Esophagus squamous epithelium (tissue), 4 donors: ENCODE results near the gene PLSCR5.

Experiments used
- POLR2A ChIP-seq, 4 donors: fragments of 450-650 bp; IDR thresholded peaks; one replicate each; pipeline ENCODE4 v1.6.1; 2017; ENCODE audit warnings: antibody characterized with exemption in 4 of 4, mild to moderate bottlenecking in 4 of 4, moderate library complexity in 3 of 4
- TF ChIP-seq, protein P1 (sequence below), 6 experiments: fragments of 450-650 bp in 4 of 6; fragments of 200-600 bp in 2 of 6; sonication (generic) in 2 of 6; IDR thresholded peaks; one replicate each; pipeline ENCODE4 v1.5.1; 2016 to 2019; ENCODE audit warnings: antibody characterized with exemption in 6 of 6, mild to moderate bottlenecking in 4 of 6, moderate library complexity in 4 of 6

DNA sequence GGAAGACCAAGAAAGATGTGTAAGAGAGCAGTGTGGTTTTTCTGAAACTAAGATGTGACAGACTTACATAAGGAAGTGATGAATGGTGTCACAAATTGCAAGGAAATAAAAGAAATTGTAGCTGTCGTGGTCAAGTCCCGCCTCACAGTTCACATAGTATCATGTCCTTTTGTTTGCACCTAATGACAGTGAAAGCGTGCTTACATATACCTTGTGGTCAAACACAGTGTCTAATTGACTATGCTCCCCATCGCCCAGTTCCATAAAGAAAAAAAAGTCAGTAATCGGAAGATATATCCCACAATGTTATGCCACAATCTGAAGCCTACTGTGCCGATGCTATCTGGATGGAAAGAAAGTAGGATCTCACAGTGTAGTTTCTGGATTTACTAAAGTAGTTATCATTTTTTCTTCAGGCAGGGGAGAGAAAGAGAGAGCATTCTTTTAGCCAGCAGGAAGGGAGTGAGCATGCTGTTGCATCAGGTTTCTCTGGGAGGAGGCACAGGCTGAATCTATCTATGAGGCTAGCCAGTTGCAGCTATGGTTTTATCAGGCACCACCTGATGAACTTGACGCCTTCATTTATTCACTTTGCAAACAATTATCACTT lies 50.9 kb downstream of the PLSCR5 start:
- TF ChIP-seq POLR2A (IDR thresholded peaks at IDR 0.05), result no peak
- TF ChIP-seq, protein P1, sequence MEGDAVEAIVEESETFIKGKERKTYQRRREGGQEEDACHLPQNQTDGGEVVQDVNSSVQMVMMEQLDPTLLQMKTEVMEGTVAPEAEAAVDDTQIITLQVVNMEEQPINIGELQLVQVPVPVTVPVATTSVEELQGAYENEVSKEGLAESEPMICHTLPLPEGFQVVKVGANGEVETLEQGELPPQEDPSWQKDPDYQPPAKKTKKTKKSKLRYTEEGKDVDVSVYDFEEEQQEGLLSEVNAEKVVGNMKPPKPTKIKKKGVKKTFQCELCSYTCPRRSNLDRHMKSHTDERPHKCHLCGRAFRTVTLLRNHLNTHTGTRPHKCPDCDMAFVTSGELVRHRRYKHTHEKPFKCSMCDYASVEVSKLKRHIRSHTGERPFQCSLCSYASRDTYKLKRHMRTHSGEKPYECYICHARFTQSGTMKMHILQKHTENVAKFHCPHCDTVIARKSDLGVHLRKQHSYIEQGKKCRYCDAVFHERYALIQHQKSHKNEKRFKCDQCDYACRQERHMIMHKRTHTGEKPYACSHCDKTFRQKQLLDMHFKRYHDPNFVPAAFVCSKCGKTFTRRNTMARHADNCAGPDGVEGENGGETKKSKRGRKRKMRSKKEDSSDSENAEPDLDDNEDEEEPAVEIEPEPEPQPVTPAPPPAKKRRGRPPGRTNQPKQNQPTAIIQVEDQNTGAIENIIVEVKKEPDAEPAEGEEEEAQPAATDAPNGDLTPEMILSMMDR (IDR thresholded peaks at IDR 0.05), result no peak
